ENCODE measurements around the gene CTTN. TPM values are rescaled to one million over a fixed set of nuclear protein-coding genes. Genes with fewer than 3 reads are reported as not detected.

Gene CTTN
- total and polyA plus RNA-seq, 8 donors, result 69.8 to 390 (median 289) TPM

DNA sequence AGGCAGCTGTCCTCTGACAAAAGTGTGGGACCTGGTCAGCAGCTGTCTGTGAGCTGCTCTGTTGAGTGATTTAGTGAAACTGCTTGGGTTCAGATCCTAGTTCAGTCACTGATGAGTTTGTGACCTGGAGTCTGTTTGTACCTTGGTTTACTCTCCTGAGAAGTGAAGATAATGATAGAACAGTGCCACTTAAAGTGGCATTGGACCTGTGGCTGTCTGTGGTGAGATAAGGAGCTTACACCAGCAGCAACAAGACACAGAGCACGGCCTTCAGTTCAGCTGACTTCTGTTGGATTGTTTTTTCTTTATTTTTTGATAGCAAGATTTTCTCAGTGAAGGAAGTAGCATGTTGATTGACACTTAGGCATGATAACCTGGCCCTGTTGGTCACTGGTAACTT, 46.2 kb upstream of the CTTN start:
- no peaks in the 10 kb centered on the region for H3K4me1 ChIP-seq
- intact Hi-C loops (cut with DNase I; ENCODE audit: low total_unique reads), result no loop called here
- TF ChIP-seq EP300 (IDR thresholded peaks at IDR 0.05) (no peak), POLR2AphosphoS5 (IDR thresholded peaks at IDR 0.05) (no peak), POLR2A (IDR thresholded peaks at IDR 0.05) (no peak)
- TF ChIP-seq, protein P1, sequence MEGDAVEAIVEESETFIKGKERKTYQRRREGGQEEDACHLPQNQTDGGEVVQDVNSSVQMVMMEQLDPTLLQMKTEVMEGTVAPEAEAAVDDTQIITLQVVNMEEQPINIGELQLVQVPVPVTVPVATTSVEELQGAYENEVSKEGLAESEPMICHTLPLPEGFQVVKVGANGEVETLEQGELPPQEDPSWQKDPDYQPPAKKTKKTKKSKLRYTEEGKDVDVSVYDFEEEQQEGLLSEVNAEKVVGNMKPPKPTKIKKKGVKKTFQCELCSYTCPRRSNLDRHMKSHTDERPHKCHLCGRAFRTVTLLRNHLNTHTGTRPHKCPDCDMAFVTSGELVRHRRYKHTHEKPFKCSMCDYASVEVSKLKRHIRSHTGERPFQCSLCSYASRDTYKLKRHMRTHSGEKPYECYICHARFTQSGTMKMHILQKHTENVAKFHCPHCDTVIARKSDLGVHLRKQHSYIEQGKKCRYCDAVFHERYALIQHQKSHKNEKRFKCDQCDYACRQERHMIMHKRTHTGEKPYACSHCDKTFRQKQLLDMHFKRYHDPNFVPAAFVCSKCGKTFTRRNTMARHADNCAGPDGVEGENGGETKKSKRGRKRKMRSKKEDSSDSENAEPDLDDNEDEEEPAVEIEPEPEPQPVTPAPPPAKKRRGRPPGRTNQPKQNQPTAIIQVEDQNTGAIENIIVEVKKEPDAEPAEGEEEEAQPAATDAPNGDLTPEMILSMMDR (IDR thresholded peaks at IDR 0.05), result no peak
- no peaks in the 10 kb centered on the region for H3K9me3 ChIP-seq
- no peak overlapping the region for H3K4me3 ChIP-seq
- peaks cover 56 to 93% (median 89%) of the 10 kb centered on the region in 4 donors for H3K36me3 ChIP-seq
- no peak overlapping the region for H3K27ac ChIP-seq
- no peak for DNase-seq
- no peaks in the 10 kb centered on the region for H3K27me3 ChIP-seq
- WGBS, 5 donors, result 29 to 62% (median 41%) methylated on average over 1 of the region's 1 CpG

DNA sequence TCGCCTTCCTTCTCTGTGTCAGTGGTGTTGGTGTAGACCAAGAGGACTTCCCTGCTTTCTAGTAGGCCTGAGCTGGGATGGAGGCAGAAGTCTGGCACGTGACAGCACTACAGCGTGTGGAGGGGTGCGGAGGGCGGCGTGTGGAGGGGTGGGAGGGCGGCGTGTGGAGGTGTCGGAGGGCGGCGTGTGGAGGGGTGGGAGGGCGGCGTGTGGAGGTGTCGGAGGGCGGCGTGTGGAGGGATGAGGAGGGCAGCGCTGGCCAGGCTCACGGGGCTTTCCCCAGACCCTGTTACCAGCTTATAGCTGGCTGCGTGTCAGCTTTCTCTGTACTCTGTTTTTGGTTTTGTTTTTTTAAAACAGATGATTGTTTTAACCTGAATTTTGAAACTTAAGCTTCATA, 45.7 kb upstream of the CTTN start:
- Histone ChIP-seq H3K27me3 (no peaks in the 10 kb centered on the region), H3K27ac (no peak overlapping the region), H3K4me1 (no peaks in the 10 kb centered on the region), H3K9me3 (no peaks in the 10 kb centered on the region), H3K36me3 (peaks cover 54 to 93% (median 88%) of the 10 kb centered on the region in 4 donors), H3K4me3 (no peak overlapping the region)
- WGBS, 5 donors, result 92 to 97% (median 94%) methylated on average over 15 to 19 of the region's 19 CpGs
- intact Hi-C loops (cut with DNase I; ENCODE audit: low total_unique reads), result no loop called here
- no peak for TF ChIP-seq EP300 (IDR thresholded peaks at IDR 0.05)
- TF ChIP-seq, protein P1 (IDR thresholded peaks at IDR 0.05), result no peak
- TF ChIP-seq POLR2A (IDR thresholded peaks at IDR 0.05), result no peak
- no peak for TF ChIP-seq POLR2AphosphoS5 (IDR thresholded peaks at IDR 0.05)
- DNase-seq, result no peak

DNA sequence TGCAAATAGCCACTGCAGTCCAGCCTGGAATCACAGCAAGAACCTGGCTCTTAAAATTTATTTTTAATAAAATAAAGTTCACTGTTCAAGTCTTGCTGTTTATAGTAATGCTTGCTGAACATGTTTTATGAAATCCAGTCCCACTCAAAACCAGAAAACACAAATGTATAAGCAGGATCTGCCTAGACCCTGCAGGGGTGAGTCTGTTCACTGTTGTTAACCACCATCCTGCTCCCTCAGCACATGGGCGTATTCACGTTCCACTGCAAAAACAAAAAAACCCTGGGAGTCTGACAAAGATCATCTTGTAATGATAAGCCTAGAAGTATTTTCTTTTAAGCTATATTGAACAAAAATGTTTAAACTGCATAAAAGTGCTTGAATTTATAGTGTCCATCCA, 45.0 kb upstream of the CTTN start:
- no peak for TF ChIP-seq POLR2A (IDR thresholded peaks at IDR 0.05)
- TF ChIP-seq POLR2AphosphoS5 (IDR thresholded peaks at IDR 0.05), result no peak
- TF ChIP-seq, protein P1 (IDR thresholded peaks at IDR 0.05), result no peak
- TF ChIP-seq EP300 (IDR thresholded peaks at IDR 0.05), result no peak
- intact Hi-C loops (cut with DNase I; ENCODE audit: low total_unique reads), result no loop called here
- peaks cover 46 to 93% (median 88%) of the 10 kb centered on the region in 4 donors for H3K36me3 ChIP-seq

DNA sequence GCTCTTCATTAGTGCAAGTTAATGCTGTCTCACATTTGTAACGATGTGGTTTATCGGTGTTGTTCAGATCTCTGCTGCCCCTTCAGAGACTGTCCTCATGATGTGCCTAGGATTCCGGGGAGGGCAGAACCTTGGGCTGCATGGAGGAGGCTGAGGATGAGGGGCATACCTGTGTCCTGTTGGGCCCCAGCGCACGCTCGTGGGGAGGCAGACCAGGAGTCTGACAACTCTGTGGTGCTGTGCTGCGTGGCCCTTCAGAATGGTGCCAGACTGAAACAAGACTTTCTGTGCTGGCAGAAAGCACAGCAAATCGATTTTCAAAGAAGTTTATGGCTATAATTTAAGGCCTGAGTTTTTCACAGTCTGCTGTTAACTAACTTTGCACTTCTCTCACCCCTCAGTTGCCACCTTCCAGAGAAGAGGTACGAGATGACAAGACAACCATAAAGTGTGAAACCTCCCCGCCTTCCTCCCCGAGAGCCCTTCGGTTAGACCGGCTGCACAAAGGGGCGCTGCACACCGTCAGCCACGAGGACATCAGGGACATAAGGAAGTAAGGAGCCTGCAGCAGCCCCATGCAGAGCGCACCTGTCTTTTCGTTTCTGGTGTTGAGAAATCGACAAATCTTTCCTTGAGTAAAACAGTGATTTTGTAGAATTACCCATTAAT, 44.3 kb upstream of the CTTN start:
- Histone ChIP-seq H3K27ac (no peak overlapping the region), H3K27me3 (no peaks in the 10 kb centered on the region), H3K9me3 (no peaks in the 10 kb centered on the region), H3K4me1 (no peaks in the 10 kb centered on the region), H3K4me3 (no peak overlapping the region), H3K36me3 (peaks cover 46 to 93% (median 88%) of the 10 kb centered on the region in 4 donors)
- intact Hi-C loops (cut with DNase I; ENCODE audit: low total_unique reads), result no loop called here
- 91 to 95% (median 93%) methylated on average over 15 to 19 of the region's 19 CpGs for WGBS, 5 donors
- no peak for TF ChIP-seq POLR2A (IDR thresholded peaks at IDR 0.05)
- no peak for TF ChIP-seq POLR2AphosphoS5 (IDR thresholded peaks at IDR 0.05)
- TF ChIP-seq, protein P1 (IDR thresholded peaks at IDR 0.05), result no peak
- TF ChIP-seq EP300 (IDR thresholded peaks at IDR 0.05), result no peak
- DNase-seq, result no peak

More for the DNA sequence above, 45.0 kb upstream of the CTTN start:
- H3K4me1 ChIP-seq, result no peaks in the 10 kb centered on the region
- H3K9me3 ChIP-seq, result no peaks in the 10 kb centered on the region
- WGBS, 5 donors, result 88 to 95% (median 92%) methylated on average over 2 of the region's 2 CpGs
- no peak overlapping the region for H3K27ac ChIP-seq
- no peak overlapping the region for H3K4me3 ChIP-seq
- no peak for DNase-seq
- no peaks in the 10 kb centered on the region for H3K27me3 ChIP-seq
